Pulmonary artery endothelial cell (primary cell): ENCODE data around the gene TRIP13. TPM values are rescaled to one million over a fixed set of nuclear protein-coding genes. Genes with fewer than 3 reads are reported as not detected.
"Not testable (repeated sequence)": the region's sequence is repeated elsewhere in the genome, so short reads cannot be mapped to it uniquely, and the experiment has no call there.

Experiments used
- DNase-seq: peaks from one replicate; pipeline ENCODE4 v3.0.0-alpha.2; 2011; ENCODE audit warnings: low read depth, low spot score
- total RNA-seq: library from RNA; depleted of rRNA; stranded (reverse); fragments of >200 nt; gene quantifications from 2 replicates; pipeline ENCODE4 v1.2.3, GENCODE V29; 2014

TRIP13 gene
- total RNA-seq, 1 donor from 2014 or later: 37.9 TPM

- no peak for DNase-seq
Measured at GRCh38 chr5:872301-872700, 20.4 kb upstream of the TRIP13 start.

- DNase-seq: no peak
Measured at GRCh38 chr5:873328-873727, 19.4 kb upstream of the TRIP13 start.

- DNase-seq: no peak
Measured at GRCh38 chr5:875931-876330, 16.8 kb upstream of the TRIP13 start.

- DNase-seq: no peak
Measured at GRCh38 chr5:876398-877365, 16.0 kb upstream of the TRIP13 start.

GRCh38 chr5:878125-878524 lies 14.6 kb upstream of the TRIP13 start:
- DNase-seq: no peak

GRCh38 chr5:878677-879076 lies 14.0 kb upstream of the TRIP13 start:
- not testable (repeated sequence) for DNase-seq

- no peak for DNase-seq
Measured at GRCh38 chr5:880816-881550, 11.7 kb upstream of the TRIP13 start.

- DNase-seq: no peak
Measured at GRCh38 chr5:881551-881935, 11.1 kb upstream of the TRIP13 start.

GRCh38 chr5:882253-883183 lies 10.2 kb upstream of the TRIP13 start:
- no peak for DNase-seq

- no peak for DNase-seq
Measured at GRCh38 chr5:883475-884181, 9.1 kb upstream of the TRIP13 start.

- no peak for DNase-seq
Measured at GRCh38 chr5:884345-885126, 8.1 kb upstream of the TRIP13 start.

GRCh38 chr5:885127-885442 lies 7.6 kb upstream of the TRIP13 start:
- DNase-seq: no peak

GRCh38 chr5:885529-885928 lies 7.2 kb upstream of the TRIP13 start:
- no peak for DNase-seq

- no peak for DNase-seq
Measured at GRCh38 chr5:886036-886435, 6.6 kb upstream of the TRIP13 start.

GRCh38 chr5:886716-887325 lies 5.9 kb upstream of the TRIP13 start:
- no peak for DNase-seq

GRCh38 chr5:887947-888637 lies 4.6 kb upstream of the TRIP13 start:
- DNase-seq: no peak

GRCh38 chr5:888638-889035 lies 4.0 kb upstream of the TRIP13 start:
- no peak for DNase-seq

GRCh38 chr5:889075-889710 lies 3.5 kb upstream of the TRIP13 start:
- no peak for DNase-seq
